ENCODE data around the gene TSPAN18.

DNA sequence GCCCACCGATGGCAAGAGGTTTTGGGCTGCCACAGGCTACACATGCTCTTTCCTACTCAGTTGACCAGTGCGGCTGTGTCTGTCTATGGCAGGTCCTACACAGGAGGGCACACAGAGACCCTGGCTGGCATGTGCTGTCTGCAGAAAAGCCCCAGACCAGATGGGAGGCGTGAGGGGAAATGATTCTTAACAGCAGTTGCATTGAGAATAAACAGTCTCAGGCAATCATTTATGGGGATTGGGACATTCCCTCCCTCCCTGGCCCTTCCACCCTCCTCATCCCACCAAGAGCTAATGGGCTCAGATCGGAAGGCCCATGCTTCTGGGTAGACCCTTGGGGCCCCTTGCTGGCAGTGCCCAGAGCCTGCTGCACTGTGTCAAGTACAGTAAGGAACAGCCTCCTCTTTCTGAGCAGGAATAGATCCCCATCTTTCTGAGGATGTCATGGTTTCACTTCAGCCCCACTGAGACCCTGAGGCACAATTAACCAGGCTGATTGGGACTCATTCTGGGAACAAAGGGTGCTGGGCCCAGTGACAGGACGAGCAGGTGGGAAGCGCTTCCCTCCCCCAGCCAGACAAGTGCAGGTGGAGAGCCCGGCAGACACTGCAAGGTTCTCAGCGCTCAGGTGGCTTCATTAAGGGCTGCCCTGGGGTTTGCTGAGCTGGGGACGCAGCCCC, 28.3 kb downstream of the TSPAN18 start:
- TF ChIP-seq, protein P1, sequence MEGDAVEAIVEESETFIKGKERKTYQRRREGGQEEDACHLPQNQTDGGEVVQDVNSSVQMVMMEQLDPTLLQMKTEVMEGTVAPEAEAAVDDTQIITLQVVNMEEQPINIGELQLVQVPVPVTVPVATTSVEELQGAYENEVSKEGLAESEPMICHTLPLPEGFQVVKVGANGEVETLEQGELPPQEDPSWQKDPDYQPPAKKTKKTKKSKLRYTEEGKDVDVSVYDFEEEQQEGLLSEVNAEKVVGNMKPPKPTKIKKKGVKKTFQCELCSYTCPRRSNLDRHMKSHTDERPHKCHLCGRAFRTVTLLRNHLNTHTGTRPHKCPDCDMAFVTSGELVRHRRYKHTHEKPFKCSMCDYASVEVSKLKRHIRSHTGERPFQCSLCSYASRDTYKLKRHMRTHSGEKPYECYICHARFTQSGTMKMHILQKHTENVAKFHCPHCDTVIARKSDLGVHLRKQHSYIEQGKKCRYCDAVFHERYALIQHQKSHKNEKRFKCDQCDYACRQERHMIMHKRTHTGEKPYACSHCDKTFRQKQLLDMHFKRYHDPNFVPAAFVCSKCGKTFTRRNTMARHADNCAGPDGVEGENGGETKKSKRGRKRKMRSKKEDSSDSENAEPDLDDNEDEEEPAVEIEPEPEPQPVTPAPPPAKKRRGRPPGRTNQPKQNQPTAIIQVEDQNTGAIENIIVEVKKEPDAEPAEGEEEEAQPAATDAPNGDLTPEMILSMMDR (IDR thresholded peaks at IDR 0.05) = no peak
- no peak for TF ChIP-seq POLR2AphosphoS5 (IDR thresholded peaks at IDR 0.05)
